GM12874 (cell line): ENCODE results near the gene SLC38A11.

ENCODE experiments used
- CTCF ChIP-seq: IDR thresholded peaks from 2 replicates; pipeline ENCODE4 v1.5.1; 2011; ENCODE audit warnings: low read depth, mild to moderate bottlenecking, control low read depth, low read length, moderate library complexity; ENCODE audit not compliant: insufficient read depth

SLC38A11 gene

GRCh38 chr2:164967781-164968228, 12.5 kb upstream of the SLC38A11 start:
- no peak for TF ChIP-seq CTCF

- no peak for TF ChIP-seq CTCF
Observed at GRCh38 chr2:164967361-164967760, 12.0 kb upstream of the SLC38A11 start.

- no peak for TF ChIP-seq CTCF
Observed at GRCh38 chr2:164964700-164965099, 9.4 kb upstream of the SLC38A11 start.

- no peak for TF ChIP-seq CTCF
Observed at GRCh38 chr2:164960159-164960558, 4.8 kb upstream of the SLC38A11 start.

GRCh38 chr2:164954186-164954585, 1.1 kb downstream of the SLC38A11 start:
- no peak for TF ChIP-seq CTCF

- TF ChIP-seq CTCF, result no peak
Observed at GRCh38 chr2:164953279-164953678, 2.0 kb downstream of the SLC38A11 start.

GRCh38 chr2:164952057-164952702, 3.1 kb downstream of the SLC38A11 start:
- no peak for TF ChIP-seq CTCF
